EH (cell line): ENCODE results near the gene ALPL.
A peak's percentile ranks its signal among the peaks of the same experiment; 100 is the strongest.

Experiments
- DNase-seq: peaks from one replicate; pipeline ENCODE4 v3.0.0-alpha.2; 2015; ENCODE audit warnings: low read depth

The ALPL gene

DNA sequence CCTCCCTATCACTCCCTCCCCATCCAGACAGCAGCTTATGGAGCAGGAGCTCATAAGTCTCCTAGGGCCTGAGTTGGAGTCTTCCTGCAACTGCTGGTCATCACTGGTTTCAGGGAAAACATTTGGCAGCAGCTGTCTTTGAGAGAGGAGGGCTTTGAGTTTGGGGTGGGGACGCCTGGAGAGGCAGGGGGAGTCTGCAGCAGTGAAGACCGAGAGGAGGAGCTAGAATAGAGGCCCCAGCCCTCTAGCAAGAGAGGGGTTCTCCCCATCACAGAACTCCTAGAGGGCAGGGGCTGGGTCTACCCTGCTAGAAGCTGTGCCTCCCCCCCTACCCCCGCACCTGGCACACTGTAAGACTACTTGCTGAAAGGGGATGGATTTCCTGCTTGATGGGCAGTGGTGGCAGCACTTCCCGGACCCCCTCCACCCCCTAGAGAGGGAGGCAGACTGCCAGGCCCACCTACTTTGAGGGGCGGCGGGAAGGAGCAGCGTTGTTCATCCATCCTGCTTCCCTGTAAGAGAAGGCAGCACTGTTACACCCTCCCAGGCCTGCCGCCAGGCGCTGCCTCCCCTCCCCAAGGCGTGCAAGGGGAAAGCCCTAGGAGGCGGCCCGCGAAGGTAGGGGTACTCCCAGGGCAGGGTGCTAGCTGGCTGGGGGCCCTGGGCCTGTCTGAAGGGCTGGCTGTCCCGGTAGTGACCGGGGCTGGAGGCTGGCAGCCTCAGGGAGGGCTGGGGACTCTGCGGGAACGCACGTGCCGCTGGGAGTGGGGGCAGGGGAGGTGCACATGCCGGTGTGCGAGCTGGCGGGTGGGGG is 109.5 kb downstream of the ALPL start:
- no peak for DNase-seq

DNA sequence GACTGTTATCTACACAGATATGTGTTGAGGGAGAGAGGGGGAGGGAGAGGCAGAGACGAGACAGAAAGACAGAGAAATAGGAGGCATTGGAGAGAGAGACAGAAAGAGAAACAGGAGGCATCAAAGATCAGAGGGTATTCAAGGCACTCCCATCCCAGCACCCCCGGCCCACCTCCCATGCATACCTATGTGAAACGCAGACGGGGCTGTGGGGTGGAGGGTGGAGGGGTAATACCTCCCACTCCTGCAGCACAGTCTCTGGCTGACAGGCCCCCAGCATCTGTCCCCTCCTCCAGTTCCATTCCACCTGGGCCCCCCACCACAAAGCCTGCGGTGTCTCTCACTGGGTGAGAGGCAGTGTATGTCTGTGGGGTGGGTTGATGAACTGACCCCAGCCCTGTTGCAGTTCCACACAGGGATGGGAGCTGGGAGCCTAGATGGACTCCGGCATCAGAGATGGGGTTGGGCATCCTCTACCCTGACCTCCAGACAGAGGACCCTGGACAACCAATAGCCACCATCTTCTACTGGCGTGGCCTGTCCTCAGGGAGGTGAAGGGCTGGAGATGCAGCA is 110.2 kb downstream of the ALPL start:
- no peak for DNase-seq

DNA sequence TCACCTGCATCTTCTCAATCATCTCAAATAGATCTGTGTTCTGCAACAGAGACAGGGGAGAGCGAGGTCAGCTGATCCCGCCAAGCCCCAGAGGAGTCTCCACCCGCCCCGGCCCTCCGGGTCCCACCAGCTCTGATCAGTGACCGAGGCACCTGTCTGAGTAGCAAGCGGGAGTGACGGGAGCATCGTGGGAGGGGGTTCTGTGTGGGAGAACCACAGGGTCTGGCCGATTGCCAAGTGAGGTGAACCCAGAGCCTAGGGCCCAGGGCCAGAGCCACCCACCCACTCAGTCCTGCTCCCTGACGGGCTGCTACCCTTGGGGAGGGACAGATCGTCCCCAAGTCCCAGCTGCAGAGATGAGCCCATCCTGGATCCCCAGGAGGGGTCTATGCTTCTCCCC is 110.8 kb downstream of the ALPL start:
- no peak for DNase-seq

DNA sequence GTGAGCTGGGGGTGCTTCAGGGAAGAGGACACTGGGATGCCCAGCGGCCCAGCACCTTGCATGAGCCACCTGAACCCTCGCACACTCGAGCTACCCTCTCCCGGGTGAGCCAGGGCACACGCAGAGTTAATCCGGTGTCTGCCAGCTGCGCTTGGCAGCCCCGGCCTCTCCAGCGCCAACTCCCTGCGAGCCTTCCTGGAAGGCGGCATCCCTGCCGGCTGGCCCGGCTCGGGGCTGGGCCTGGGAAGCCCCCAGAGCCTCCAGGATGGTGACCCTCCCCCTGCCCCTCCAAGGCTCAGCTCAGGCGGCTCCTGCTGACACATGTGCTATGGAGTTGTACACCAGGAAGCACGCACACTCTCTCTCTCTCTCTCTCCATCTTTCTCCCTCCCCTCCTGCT is 111.3 kb downstream of the ALPL start:
- no peak for DNase-seq

DNA sequence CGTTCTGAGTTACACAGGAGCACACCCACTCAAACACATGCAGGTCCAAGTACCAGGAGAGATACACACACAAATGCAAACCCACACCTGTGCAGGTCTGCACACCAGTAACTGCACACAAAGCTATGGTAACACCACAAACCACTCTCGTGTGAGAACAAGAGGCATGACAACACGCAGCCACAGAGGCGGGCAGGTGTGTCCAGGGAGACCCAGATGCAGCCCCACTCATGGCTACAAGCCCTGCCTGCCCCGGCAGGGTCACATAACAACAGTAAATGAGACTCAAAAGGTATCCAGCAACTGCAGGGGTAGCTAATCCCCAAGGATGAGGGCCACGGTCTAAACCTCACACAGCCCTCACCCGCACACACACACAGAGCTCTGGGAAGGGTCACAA is 111.8 kb downstream of the ALPL start:
- DNase-seq: no peak

DNA sequence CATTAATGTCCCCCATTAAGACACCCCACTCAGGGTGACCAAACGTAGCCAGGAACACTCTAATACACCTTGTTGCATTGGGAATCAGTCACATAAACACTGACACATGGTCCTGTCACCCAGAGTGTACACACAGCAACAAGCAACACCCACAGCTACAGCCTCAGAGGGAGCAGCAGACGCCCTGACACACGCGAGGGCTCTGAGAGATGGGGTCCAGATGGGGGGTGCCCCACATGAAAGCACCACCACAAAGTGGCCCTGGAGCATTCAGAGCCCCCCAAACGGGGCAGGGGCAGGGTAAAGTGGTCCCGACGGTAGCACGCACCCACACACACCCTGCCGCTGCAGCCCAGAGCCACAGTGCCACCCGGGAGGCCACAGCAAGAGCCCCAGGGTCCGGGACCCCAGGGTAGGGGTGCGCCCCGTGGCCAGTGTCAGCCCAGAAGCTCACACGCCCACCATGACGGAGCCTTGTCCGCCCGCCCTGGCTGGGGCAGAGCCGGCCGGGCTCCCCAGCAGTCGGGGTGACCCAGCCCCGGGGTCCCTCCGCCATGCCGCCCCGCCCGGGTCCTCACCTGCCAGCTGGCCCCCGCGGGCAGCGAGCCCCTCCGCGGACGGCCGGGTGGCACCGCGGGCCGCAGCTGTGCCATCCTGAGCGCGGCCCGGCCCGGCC is 112.7 kb downstream of the ALPL start:
- DNase-seq: no peak

DNA sequence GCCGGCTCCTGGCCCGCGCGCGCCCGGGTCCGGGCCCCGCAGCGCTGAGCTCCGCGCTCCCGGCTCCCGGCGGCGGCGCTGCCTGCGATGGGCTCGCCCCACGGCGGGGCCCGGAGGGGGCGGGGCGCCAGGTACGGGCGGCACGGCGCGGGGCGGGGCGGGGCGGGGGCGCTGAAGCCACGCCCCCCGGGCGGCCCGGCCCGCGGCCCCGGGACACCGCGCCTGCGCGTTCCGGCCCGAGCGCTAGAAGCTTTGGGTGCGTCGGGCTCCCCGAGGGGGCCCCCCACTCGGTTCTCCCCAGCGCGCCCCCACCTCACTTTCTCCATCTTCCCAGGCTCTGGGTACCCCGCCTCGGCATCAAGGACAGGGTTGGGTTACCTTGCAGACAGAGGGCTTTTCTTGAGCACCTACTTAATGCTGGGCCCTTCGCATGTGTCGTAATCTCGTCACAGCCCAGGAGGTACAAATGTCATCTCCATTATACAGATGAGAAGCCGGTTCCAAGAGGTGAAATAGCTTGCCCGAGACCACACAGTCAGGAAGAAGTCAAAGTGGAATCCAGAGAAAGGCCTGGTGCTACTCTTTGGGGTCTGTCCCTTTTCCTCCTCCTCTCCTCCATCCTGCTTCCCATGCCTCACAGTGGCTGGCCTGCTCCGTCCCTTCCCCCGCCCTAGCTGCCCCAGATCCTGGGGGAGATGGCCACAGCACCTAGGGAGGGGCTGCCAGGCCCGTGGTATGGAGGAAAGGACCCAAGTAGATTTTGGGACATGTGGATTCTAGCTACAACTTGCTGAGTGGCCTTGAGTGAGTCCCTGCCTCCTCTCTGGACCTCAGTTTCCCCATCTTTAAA is 113.5 kb downstream of the ALPL start:
- peak; percentile 14 for DNase-seq

DNA sequence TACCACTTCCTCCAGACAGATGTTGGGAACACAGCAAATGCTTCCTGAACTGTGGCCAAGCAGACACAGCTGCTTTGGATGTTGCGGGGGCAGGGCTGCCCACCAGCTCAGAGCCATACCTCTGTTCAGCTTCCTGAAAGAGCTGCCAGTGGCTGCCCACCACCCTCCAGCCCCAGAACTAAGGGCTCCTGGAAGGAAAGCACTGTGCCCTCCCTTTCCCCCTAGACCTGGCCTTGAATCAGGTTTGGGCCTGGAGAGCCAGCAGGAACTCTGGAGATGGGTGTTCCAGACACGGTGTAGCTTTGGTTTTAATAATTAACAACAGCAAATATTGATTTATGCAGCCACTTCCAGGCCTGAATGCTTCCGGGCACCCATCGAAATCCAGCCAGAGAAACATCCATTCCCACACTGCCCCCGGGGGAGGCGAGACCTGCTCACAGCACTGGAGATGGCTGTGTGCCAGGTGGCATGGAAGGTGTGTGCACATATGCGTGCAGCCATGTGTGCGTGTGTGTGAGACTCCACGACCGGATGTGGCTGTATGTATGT is 114.3 kb downstream of the ALPL start:
- no peak for DNase-seq

DNA sequence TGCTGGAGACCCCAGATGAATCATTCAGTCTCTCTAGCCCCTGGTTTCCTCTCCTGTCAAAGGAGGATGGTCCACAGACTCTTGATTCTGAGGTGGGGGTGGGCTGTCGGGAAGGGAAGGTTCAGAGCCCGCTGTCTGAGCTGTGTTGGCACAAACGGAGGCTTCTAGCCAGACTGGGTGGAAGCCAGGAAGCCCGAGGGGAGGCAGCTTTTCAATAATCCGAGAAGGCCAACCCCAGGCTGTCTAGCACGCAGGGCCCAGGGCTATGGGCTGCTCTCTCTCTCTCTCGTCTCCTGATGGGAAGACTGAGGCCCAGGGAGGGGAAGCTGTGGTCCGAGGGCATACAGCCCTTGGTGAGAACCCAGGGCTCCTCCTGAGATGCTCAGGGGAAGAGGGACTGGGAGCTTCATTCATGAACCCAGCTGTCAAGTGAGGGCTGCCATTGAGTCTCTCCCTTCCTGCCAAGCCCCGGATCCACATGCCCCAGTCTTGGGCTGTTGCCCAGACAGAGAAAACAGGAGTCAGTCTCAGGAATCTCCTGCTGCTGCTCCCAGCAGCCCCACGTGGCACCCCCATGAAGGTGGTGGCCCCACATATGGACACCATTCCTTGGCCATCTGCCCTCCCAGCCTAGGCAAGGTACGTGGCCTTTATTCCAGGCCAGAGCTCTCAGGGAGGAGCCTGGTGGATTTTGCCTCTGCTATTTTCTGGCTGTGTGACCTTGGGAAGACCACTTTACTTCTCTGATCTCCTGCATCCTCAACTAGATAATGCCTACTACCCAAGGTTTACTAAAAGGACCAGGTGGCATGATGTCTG is 115.6 kb downstream of the ALPL start:
- DNase-seq: peak; percentile 51

DNA sequence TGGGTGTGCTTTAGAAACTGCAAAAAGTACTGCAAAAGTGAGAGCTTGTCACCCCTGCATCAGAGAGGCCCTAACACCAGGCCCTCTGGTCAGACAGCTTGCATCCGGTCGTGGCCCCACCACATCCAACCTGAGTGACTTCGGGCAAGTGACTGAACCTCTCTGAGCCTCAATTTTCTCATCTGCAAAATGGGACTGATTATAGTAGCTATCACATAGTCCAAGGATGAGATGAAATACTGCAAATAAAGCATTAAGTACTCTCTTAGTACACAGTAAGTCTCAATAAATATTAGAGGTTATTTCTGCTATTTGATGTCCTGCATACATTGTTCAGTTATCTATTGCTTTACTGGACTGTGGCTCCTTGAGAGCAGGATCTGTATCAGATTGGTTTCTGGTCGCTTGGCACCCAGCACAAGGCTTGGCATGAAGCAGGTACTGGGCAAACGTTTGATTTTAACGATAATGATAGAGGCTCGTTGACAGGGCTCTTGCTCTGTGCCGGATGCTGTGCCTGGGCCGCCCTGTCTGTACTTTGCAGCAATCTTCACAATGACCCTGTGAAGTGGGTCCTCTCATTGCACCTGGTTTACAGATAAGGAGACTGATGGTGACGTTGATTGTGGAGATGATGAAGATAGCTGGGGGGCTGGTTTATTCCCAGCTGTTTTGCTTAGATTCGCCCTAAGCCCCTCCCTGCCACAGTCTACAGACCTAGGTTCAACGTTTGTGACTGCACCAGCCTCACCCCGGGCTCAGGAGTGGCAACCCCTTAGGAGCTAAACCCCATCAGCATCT is 116.4 kb downstream of the ALPL start:
- DNase-seq: no peak

DNA sequence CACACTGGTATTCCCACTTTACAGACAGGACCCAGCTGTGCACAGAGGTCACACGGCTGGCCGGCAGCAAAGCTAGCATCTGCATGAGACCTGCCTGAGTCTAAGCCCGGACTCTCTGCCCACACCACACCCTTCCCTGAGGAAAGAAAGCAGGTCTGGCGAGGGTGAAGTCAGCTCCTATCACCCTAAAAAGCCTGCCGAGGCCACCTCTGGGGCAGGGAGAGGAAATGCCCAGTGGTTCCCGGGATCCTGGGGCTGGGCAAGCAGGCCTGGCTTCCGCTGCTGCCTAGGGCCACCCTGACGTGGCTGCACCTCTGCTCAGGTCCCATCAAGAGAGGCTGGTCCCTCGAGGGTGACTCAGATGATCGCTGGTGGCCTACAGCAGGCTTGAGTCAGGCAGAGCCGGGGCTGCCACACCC is 117.7 kb downstream of the ALPL start:
- peak; percentile 8 for DNase-seq
